Esophagus muscularis mucosa (tissue), 4 donors: ENCODE measurements around the gene DSTYK. TPM values are rescaled to one million over a fixed set of nuclear protein-coding genes. Genes with fewer than 3 reads are reported as not detected.

Experiments
- DNase-seq: peaks from one replicate; pipeline ENCODE4 v3.0.0-alpha.2; 2017; ENCODE audit errors: extremely low spot score
- H3K27ac ChIP-seq, 4 donors: fragments of 200-600 bp; sonication (generic); replicated peaks in 1 of 4; 1 replicate in 3 of 4; 2 replicates in 1 of 4; pipeline ENCODE4 v1.5.1; 2016 to 2019; ENCODE audit warnings: mild to moderate bottlenecking in 1 of 4
- H3K27me3 ChIP-seq, 4 donors: fragments of 200-600 bp; sonication (generic); one replicate each; pipeline versions ENCODE4 v1.5.1 to v1.6.0; 2016 to 2019
- H3K36me3 ChIP-seq, 4 donors: fragments of 200-600 bp; sonication (generic); one replicate each; pipeline ENCODE4 v1.5.1; 2016 to 2019
- H3K4me1 ChIP-seq, 4 donors: fragments of 200-600 bp; sonication (generic); one replicate each; pipeline ENCODE4 v1.5.1; 2016 to 2019
- H3K4me3 ChIP-seq, 4 donors: fragments of 200-600 bp; sonication (generic); 1 replicate in 2 of 4; 2 replicates in 2 of 4; pipeline ENCODE4 v1.5.1; 2016 to 2019; ENCODE audit warnings: mild to moderate bottlenecking in 4 of 4, moderate library complexity in 1 of 4
- H3K9me3 ChIP-seq, 4 donors: fragments of 200-600 bp; sonication (generic); 1 replicate in 3 of 4; 2 replicates in 1 of 4; pipeline ENCODE4 v1.5.1; 2016 to 2019
- EP300 ChIP-seq: sonication (generic); formaldehyde crosslinking; IDR thresholded peaks from one replicate; pipeline ENCODE4 v1.6.1; 2017; ENCODE audit warnings: antibody characterized with exemption
- POLR2A ChIP-seq: fragments of 450-650 bp; IDR thresholded peaks from one replicate; pipeline ENCODE4 v1.6.1; 2017; ENCODE audit warnings: antibody characterized with exemption, moderate library complexity, mild to moderate bottlenecking, low read depth
- POLR2AphosphoS5 ChIP-seq, 2 donors: sonication (generic); formaldehyde crosslinking; IDR thresholded peaks; one replicate each; pipeline ENCODE4 v1.6.1; 2017; ENCODE audit warnings: antibody characterized with exemption in 2 of 2
- WGBS: methylation state at CpG from one replicate; pipeline ENCODE4 v1.1.5; 2018; 5-methylcytosine and 5-hydroxymethylcytosine counted together
- intact Hi-C: fragments of 100-400 bp; cut with DNase I; formaldehyde crosslinking; loops from one replicate; pipeline ENCODE4 v1.15.1; 2023
- total RNA-seq, 4 donors: library from RNA; depleted of rRNA; stranded (reverse); fragments of >200 nt; gene quantifications; one replicate each; pipeline versions ENCODE4 v1.1.0 to v1.2.1, GENCODE V29; 2016
- TF ChIP-seq, protein P1 (sequence below), 3 experiments: fragments of 200-600 bp in 2 of 3; fragments of 450-650 bp in 1 of 3; sonication (generic) in 2 of 3; IDR thresholded peaks; one replicate each; pipeline ENCODE4 v1.5.1; 2017 to 2019; ENCODE audit warnings: antibody characterized with exemption in 3 of 3, mild to moderate bottlenecking in 2 of 3, moderate library complexity in 1 of 3

DSTYK gene
- total RNA-seq, 4 donors from 2014 or later, result 12.0 to 16.1 (median 13.9) TPM

DNA sequence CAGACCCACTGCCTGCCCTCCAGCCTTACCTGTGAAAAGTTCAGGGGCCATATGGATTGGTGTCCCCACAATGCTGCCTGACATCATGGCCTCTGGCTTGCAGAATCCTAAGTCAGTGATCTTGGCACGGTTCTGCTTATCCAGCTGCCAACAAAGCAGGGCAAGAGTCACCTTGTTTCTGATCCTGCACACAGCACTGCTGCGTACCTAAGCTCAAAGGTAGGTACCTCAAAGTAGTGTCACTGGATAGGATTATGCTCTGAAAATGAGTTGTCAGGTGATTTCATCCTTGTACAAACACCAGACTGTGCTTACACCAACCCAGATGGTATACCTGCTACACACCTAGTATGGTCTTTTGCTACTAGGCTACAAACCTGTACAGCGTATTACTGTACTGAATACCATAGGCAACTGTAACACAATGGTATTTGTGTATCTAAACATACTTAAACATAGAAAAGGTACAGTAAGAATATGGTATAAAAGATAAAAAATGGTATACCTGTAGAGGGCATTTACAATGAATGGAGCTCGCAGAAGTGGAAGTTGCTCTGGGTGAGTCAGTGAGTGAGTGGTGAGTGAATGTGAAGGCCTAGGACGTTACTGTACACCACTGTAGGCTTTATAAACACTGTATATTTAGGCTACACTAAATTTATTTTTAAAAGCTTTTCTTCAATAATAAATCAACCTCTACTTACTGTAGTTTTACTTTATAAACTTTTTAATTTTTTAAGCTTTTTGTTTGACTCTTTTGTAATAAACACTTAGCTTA, 60.7 kb downstream of the DSTYK start:
- WGBS, result 78% methylated on average over 5 of the region's 5 CpGs
- H3K4me1 ChIP-seq, result no peaks in the 10 kb centered on the region
- H3K36me3 ChIP-seq, result peaks cover 31 to 98% (median 69%) of the 10 kb centered on the region in 4 donors
- no peak overlapping the region for H3K4me3 ChIP-seq
- no peak for DNase-seq
- H3K9me3 ChIP-seq, result no peaks in the 10 kb centered on the region
- intact Hi-C loops, result no loop called here
- no peak overlapping the region for H3K27ac ChIP-seq
- TF ChIP-seq, protein P1, sequence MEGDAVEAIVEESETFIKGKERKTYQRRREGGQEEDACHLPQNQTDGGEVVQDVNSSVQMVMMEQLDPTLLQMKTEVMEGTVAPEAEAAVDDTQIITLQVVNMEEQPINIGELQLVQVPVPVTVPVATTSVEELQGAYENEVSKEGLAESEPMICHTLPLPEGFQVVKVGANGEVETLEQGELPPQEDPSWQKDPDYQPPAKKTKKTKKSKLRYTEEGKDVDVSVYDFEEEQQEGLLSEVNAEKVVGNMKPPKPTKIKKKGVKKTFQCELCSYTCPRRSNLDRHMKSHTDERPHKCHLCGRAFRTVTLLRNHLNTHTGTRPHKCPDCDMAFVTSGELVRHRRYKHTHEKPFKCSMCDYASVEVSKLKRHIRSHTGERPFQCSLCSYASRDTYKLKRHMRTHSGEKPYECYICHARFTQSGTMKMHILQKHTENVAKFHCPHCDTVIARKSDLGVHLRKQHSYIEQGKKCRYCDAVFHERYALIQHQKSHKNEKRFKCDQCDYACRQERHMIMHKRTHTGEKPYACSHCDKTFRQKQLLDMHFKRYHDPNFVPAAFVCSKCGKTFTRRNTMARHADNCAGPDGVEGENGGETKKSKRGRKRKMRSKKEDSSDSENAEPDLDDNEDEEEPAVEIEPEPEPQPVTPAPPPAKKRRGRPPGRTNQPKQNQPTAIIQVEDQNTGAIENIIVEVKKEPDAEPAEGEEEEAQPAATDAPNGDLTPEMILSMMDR (IDR thresholded peaks at IDR 0.05), result no peak
- TF ChIP-seq EP300, result no peak
- TF ChIP-seq POLR2AphosphoS5 (IDR thresholded peaks at IDR 0.05), result no peak
- TF ChIP-seq POLR2A, result no peak
- no peaks in the 10 kb centered on the region for H3K27me3 ChIP-seq

- H3K27ac ChIP-seq, result no peak overlapping the region
- peaks cover 22 to 67% (median 38%) of the 10 kb centered on the region in 4 donors for H3K36me3 ChIP-seq
- 80% methylated on average over 6 of the region's 6 CpGs for WGBS
- peaks cover 11 to 21% (median 19%) of the 10 kb centered on the region in 4 donors for H3K4me1 ChIP-seq
- no peaks in the 10 kb centered on the region for H3K27me3 ChIP-seq
- no peak overlapping the region for H3K4me3 ChIP-seq
- intact Hi-C loops, result no loop called here
- no peaks in the 10 kb centered on the region for H3K9me3 ChIP-seq
- DNase-seq, result no peak
- TF ChIP-seq EP300, result no peak
- TF ChIP-seq, protein P1 (IDR thresholded peaks at IDR 0.05), result no peak
- TF ChIP-seq POLR2AphosphoS5 (IDR thresholded peaks at IDR 0.05), result no peak
- no peak for TF ChIP-seq POLR2A
Measured at GRCh38 chr1:205147191-205147835, 64.2 kb downstream of the DSTYK start.

DNA sequence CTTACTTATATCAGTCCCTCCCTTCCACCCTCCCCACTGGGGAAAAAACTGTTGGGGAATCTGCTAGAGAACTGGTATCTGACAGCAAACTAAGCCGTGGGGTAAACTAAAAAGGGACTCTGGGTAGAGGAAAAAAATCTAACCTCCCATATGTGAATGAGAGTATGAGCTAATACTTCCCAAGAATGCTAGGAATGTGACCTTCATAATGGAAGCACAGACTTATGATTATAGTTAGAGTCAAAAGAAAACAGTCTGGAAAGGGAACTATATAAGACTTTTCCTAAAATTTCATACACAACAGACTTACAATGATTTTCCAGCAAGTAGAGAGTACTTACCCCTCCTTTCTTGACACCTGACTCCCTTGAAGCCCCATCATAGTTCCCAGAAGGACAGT, 66.8 kb downstream of the DSTYK start:
- Histone ChIP-seq H3K27me3 (no peaks in the 10 kb centered on the region), H3K27ac (peak overlapping the region; percentile 25 to 68 (median 40)), H3K4me3 (no peak overlapping the region), H3K9me3 (no peaks in the 10 kb centered on the region), H3K4me1 (peaks cover 20 to 31% (median 30%) of the 10 kb centered on the region in 4 donors), H3K36me3 (peaks cover 16 to 41% (median 26%) of the 10 kb centered on the region in 4 donors)
- no peak for TF ChIP-seq POLR2A
- TF ChIP-seq POLR2AphosphoS5 (IDR thresholded peaks at IDR 0.05), result no peak
- TF ChIP-seq, protein P1 (IDR thresholded peaks at IDR 0.05), result no peak
- TF ChIP-seq EP300, result no peak
- intact Hi-C loops, result no loop called here
- 7% methylated on average over 1 of the region's 1 CpG for WGBS
- no peak for DNase-seq

GRCh38 chr1:205144046-205144720, 67.3 kb downstream of the DSTYK start:
- intact Hi-C loops, result no loop called here

More at GRCh38 chr1:205144046-205144720, 67.3 kb downstream of the DSTYK start:
- Histone ChIP-seq H3K4me1 (peaks cover 20 to 31% (median 30%) of the 10 kb centered on the region in 4 donors), H3K36me3 (peaks cover 16 to 36% (median 23%) of the 10 kb centered on the region in 4 donors), H3K9me3 (no peaks in the 10 kb centered on the region), H3K27me3 (no peaks in the 10 kb centered on the region), H3K4me3 (no peak overlapping the region), H3K27ac (peak overlapping the region; percentile 25 to 68 (median 40))
- no peak for DNase-seq
- 50% methylated on average over 1 of the region's 1 CpG for WGBS
- TF ChIP-seq, protein P1 (IDR thresholded peaks at IDR 0.05), result no peak
- TF ChIP-seq POLR2A (no peak), EP300 (no peak), POLR2AphosphoS5 (IDR thresholded peaks at IDR 0.05) (no peak)
